GM12878 (cell line): ENCODE results near the gene PKN2. TPM values are rescaled to one million over a fixed set of nuclear protein-coding genes. Genes with fewer than 3 reads are reported as not detected.

Experiments
- ATAC-seq: fragments of 200-7000 bp; cut with Tn5 transposase; 3 replicates; pipeline ENCODE4 v1.9.1; 2020; ENCODE audit warnings: mild to moderate bottlenecking, moderate library complexity
- BruUV-seq: library from RNA; stranded (reverse); fragments of 400-500 nt; replicated peaks from 2 replicates; lab custom pipeline; 2021; lab: Mats Ljungman, UMichigan
- CTCF ChIA-PET: fragments of 300-600 bp; sonication (Branson Sonifier 250); formaldehyde crosslinking; extraction: SDS; loops from one replicate; lab custom pipeline; 2021; ENCODE audit warnings: inconsistent platforms; lab: Yijun Ruan, JAX
- POLR2A ChIA-PET: fragments of 350-600 bp; formaldehyde crosslinking; extraction: SDS; loops from one replicate; lab custom pipeline; 2021; ENCODE audit warnings: inconsistent platforms; lab: Charles Lee
- RAD21 ChIA-PET: fragments of 300-600 bp; sonication (Branson Sonifier 250); formaldehyde crosslinking; loops from one replicate; lab custom pipeline; 2023; ENCODE audit warnings: antibody characterized with exemption; ENCODE audit not compliant: unreplicated experiment; lab: Charles Lee
- SMC1A ChIA-PET: fragments of 300-600 bp; sonication (Branson Sonifier 250); formaldehyde crosslinking; loops from one replicate; lab custom pipeline; 2023; ENCODE audit not compliant: unreplicated experiment, uncharacterized antibody; lab: Charles Lee
- DNase-seq: peaks from one replicate; pipeline ENCODE4 v3.0.0-alpha.2; 2011; ENCODE audit warnings: low read depth, low spot score
- FAIRE-seq: peaks from 3 replicates; lab custom pipeline; 2011; peaks lifted over from hg19 to GRCh38; lab: Jason Lieb, UNC
- H2AFZ ChIP-seq: 2 replicates; pipeline ENCODE4 v1.6.0; 2011; ENCODE audit warnings: low read depth, low read length, control low read depth; ENCODE audit not compliant: control insufficient read depth
- H3K27ac ChIP-seq: 2 replicates; pipeline ENCODE4 v1.5.1; 2011; ENCODE audit warnings: control low read depth; ENCODE audit not compliant: control insufficient read depth, insufficient read depth
- H3K27me3 ChIP-seq, 2 experiments: replicated peaks in 1 of 2; 2 replicates each; pipeline versions ENCODE4 v1.6.0 to v1.6.1; 2011; ENCODE audit warnings: low read length in 1 of 2; ENCODE audit not compliant: control insufficient read depth in 2 of 2, insufficient read depth in 2 of 2
- H3K36me3 ChIP-seq, 2 experiments: 2 replicates each; pipeline ENCODE4 v1.5.1; 2011; ENCODE audit warnings: low read length in 1 of 2; ENCODE audit not compliant: control insufficient read depth in 2 of 2, insufficient read depth in 2 of 2
- H3K4me1 ChIP-seq: 2 replicates; pipeline ENCODE4 v1.6.1; 2011; ENCODE audit warnings: mild to moderate bottlenecking, low read length, moderate library complexity, mixed read lengths; ENCODE audit not compliant: control insufficient read depth, insufficient read depth
- H3K4me2 ChIP-seq: 2 replicates; pipeline ENCODE4 v1.6.0; 2011; ENCODE audit warnings: control low read depth; ENCODE audit not compliant: control insufficient read depth, insufficient read depth
- H3K4me3 ChIP-seq: fragments of 200-600 bp; sonication (generic); 2 replicates; pipeline ENCODE4 v1.5.1; 2016
- H3K79me2 ChIP-seq: 2 replicates; pipeline ENCODE4 v1.6.0; 2011; ENCODE audit warnings: low read length; ENCODE audit not compliant: control insufficient read depth, insufficient read depth
- H3K9ac ChIP-seq: 2 replicates; pipeline ENCODE4 v1.8.0; 2011; ENCODE audit warnings: low read length, control low read depth, mixed read lengths; ENCODE audit not compliant: control insufficient read depth, insufficient read depth
- H3K9me3 ChIP-seq: replicated peaks from 3 replicates; pipeline ENCODE4 v1.5.1; 2011; ENCODE audit warnings: mild to moderate bottlenecking, low read length; ENCODE audit not compliant: control insufficient read depth, insufficient read depth
- H4K20me1 ChIP-seq: 2 replicates; pipeline ENCODE4 v1.6.0; 2011; ENCODE audit not compliant: control insufficient read depth, insufficient read depth
- CTCF ChIP-seq, 3 experiments: IDR thresholded peaks in 2 of 3; conservative IDR thresholded peaks in 1 of 3; 2 replicates each; pipeline ENCODE4 v1.5.1; 2011; ENCODE audit warnings: low read depth in 3 of 3, low read length in 3 of 3, mild to moderate bottlenecking in 3 of 3, control low read depth in 2 of 3, moderate library complexity in 2 of 3, inconsistent platforms in 1 of 3, mixed read lengths in 1 of 3; ENCODE audit not compliant: control insufficient read depth in 2 of 3, insufficient read depth in 1 of 3; ENCODE audit errors: extremely low read depth in 1 of 3
- CUX1 ChIP-seq: IDR thresholded peaks from 2 replicates; pipeline ENCODE4 v1.6.1; 2012; ENCODE audit warnings: improper control_type of control experiment, low read depth, low read length; ENCODE audit not compliant: insufficient replicate concordance
- FOXM1 ChIP-seq: IDR thresholded peaks from 2 replicates; pipeline ENCODE4 v1.6.1; 2012; ENCODE audit warnings: low read depth, mild to moderate bottlenecking, inconsistent platforms, low read length, moderate library complexity
- HDAC6 ChIP-seq: fragments of 200-600 bp; sonication (generic); IDR thresholded peaks from one replicate; pipeline ENCODE4 v1.8.0; 2017; ENCODE audit warnings: antibody characterized with exemption; ENCODE audit not compliant: unreplicated experiment
- HSF1 ChIP-seq: fragments of 150-350 bp; IDR thresholded peaks from 2 replicates; pipeline ENCODE4 v1.6.1; 2014; ENCODE audit warnings: mild to moderate bottlenecking, low read depth, low read length
- LARP7 ChIP-seq: fragments of 450-650 bp; IDR thresholded peaks from 2 replicates; pipeline ENCODE4 v1.6.1; 2017; ENCODE audit warnings: mild to moderate bottlenecking
- NKRF ChIP-seq: fragments of 450-650 bp; conservative IDR thresholded peaks from 2 replicates; pipeline ENCODE4 v1.6.1; 2017; ENCODE audit warnings: mild to moderate bottlenecking, moderate library complexity
- PKNOX1 ChIP-seq: fragments of 450-650 bp; IDR thresholded peaks from 2 replicates; pipeline ENCODE4 v1.6.1; 2016; ENCODE audit warnings: mild to moderate bottlenecking
- SMAD5 ChIP-seq: IDR thresholded peaks from 2 replicates; pipeline ENCODE4 v1.6.1; 2016; ENCODE audit warnings: antibody characterized with exemption, low read depth
- SMC3 ChIP-seq: IDR thresholded peaks from 2 replicates; pipeline ENCODE4 v1.6.1; 2011; ENCODE audit warnings: low read length, improper control_type of control experiment, borderline replicate concordance
- SRF ChIP-seq, 2 experiments: IDR thresholded peaks; 2 replicates each; pipeline ENCODE4 v1.6.1; 2011; ENCODE audit warnings: low read depth in 2 of 2, low read length in 2 of 2, mild to moderate bottlenecking in 1 of 2, moderate library complexity in 1 of 2
- TAF1 ChIP-seq: IDR thresholded peaks from 2 replicates; pipeline ENCODE4 v1.6.1; 2011; ENCODE audit warnings: mild to moderate bottlenecking, low read depth, low read length, borderline replicate concordance
- WGBS: methylation state at CpG from one replicate; pipeline ENCODE4 v1.1.6; 2016; ENCODE audit warnings: low lambda C conversion rate; ENCODE audit not compliant: insufficient replicate concordance, insufficient coverage; ENCODE audit errors: missing lambda C conversion rate; 5-methylcytosine and 5-hydroxymethylcytosine counted together
- in situ Hi-C: fragments of 300-500 bp; cut with MboI; formaldehyde crosslinking; loops from 9 replicates; pipeline ENCODE4 v1.14.3; 2018; ENCODE audit warnings: mixed read lengths
- intact Hi-C: fragments of 100-400 bp; cut with micrococcal nuclease; formaldehyde crosslinking; loops from one replicate; pipeline ENCODE4 v1.14.2; 2022; ENCODE audit not compliant: unreplicated experiment
- polyA plus RNA-seq, 11 experiments: library from polyadenylated mRNA; depleted of rRNA in 4 of 11; unstranded in 6 of 11; stranded (reverse) in 5 of 11; fragments of >200 nt; fragmentation: Nextera tagmentation in 4 of 11; fragmentation: Illumina TruSeq in 1 of 11; extraction: Ambion mirVana in 4 of 11; extraction: Trizol in 1 of 11; gene quantifications; 1 replicate in 1 of 11; 2 replicates in 10 of 11; pipeline versions ENCODE4 v1.2.1 to v1.2.3, GENCODE V29; 2011 to 2016; ENCODE audit warnings: inconsistent platforms in 2 of 11, missing spikeins in 2 of 11, low read depth in 1 of 11
- total RNA-seq, 4 experiments: library from RNA; depleted of rRNA in 3 of 4; stranded (reverse); fragments of >200 nt in 3 of 4; fragmentation: Illumina TruSeq in 1 of 4; extraction: Trizol in 1 of 4; gene quantifications; 2 replicates each; pipeline versions ENCODE4 v1.2.1 to v1.2.3, GENCODE V29; 2013 to 2021

PKN2 gene
- total and polyA plus RNA-seq, 10 of the 15 experiments (the other 5 are each of a cell fraction or from before 2014, with no cell fraction given), result 2.6 to 18.3 (median 12.9) TPM

GRCh38 chr1:88742531-88742930 lies 58.5 kb downstream of the PKN2 start:
- in situ Hi-C loops, result no loop called here
- no peak for FAIRE-seq
- intact Hi-C loops, result no loop called here
- TF ChIP-seq NKRF (no peak), CUX1 (no peak), SMAD5 (no peak), CTCF (IDR thresholded peaks at IDR 0.05 in 2 of 3, conservative IDR thresholded peaks at IDR 0.05 in 1 of 3; ENCODE audit: control insufficient read depth in 2 of 3, extremely low read depth in 1 of 3, insufficient read depth in 1 of 3, low read depth in 3 of 3, low read length in 3 of 3) (no peak), PKNOX1 (no peak), SMC3 (no peak), LARP7 (no peak), HSF1 (no peak), FOXM1 (no peak), HDAC6 (no peak), TAF1 (no peak), SRF (IDR thresholded peaks at IDR 0.05; ENCODE audit: low read depth in 2 of 2, low read length in 2 of 2) (no peak)

More at GRCh38 chr1:88742531-88742930, 58.5 kb downstream of the PKN2 start:
- DNase-seq (no peak), ATAC-seq (no peak)
- ChIA-PET SMC1A (interaction anchor here (0.9 to 2.0 kb wide), 2 partner anchors 13 to 41 kb away, joined by 3 to 7 read pairs; no protein-coding TSS in a partner anchor), POLR2A (no interaction called here), RAD21 (no interaction called here), CTCF (no interaction called here)
- H3K4me3 ChIP-seq, result no peak overlapping the region
- H4K20me1 ChIP-seq, result no peaks in the 10 kb centered on the region
- no peak overlapping the region for H2AFZ ChIP-seq
- no peak overlapping the region for H3K4me2 ChIP-seq
- H3K4me1 ChIP-seq, result no peaks in the 10 kb centered on the region
- H3K79me2 ChIP-seq, result no peaks in the 10 kb centered on the region; the same call in none of the 2 replicates
- no peak overlapping the region for H3K9ac ChIP-seq
- no peaks in the 10 kb centered on the region; the same call in 2 of the 3 replicates for H3K9me3 ChIP-seq
- WGBS, result 86% methylated on average over 6 of the region's 6 CpGs
- no peaks in the 10 kb centered on the region for H3K27me3 ChIP-seq
- H3K36me3 ChIP-seq, result peaks cover 0 to 5% of the 10 kb centered on the region in 2 experiments; a peak in 1 of 4 replicates
- no TSS peak for BruUV-seq
- H3K27ac ChIP-seq, result no peak overlapping the region
